Measurements from ENCODE around the gene FKBP11.
"Not testable (repeated sequence)": the region's sequence is repeated elsewhere in the genome, so short reads cannot be mapped to it uniquely, and the experiment has no call there.

Gene FKBP11

GRCh38 chr12:48909698-48910097 lies 15.6 kb downstream of the FKBP11 start:
- DNase-seq (ENCODE audit: low spot score), result not testable (repeated sequence)

- no peak for DNase-seq (ENCODE audit: low spot score)
Observed at GRCh38 chr12:48907245-48907644, 18.0 kb downstream of the FKBP11 start.

- peak; percentile 86 for DNase-seq (ENCODE audit: low spot score)
Observed at GRCh38 chr12:48903982-48904411, 21.3 kb downstream of the FKBP11 start.

GRCh38 chr12:48903363-48903981 lies 21.8 kb downstream of the FKBP11 start:
- no peak for DNase-seq (ENCODE audit: low spot score)

- no peak for DNase-seq (ENCODE audit: low spot score)
Observed at GRCh38 chr12:48901278-48901677, 24.0 kb downstream of the FKBP11 start.

GRCh38 chr12:48899651-48900050 lies 25.6 kb downstream of the FKBP11 start:
- DNase-seq (ENCODE audit: low spot score), result no peak

GRCh38 chr12:48894271-48894670 lies 31.0 kb downstream of the FKBP11 start:
- no peak for DNase-seq (ENCODE audit: low spot score)

- peak; percentile 88 for DNase-seq (ENCODE audit: low spot score)
Observed at GRCh38 chr12:48890657-48891418, 34.5 kb downstream of the FKBP11 start.

- no peak for DNase-seq (ENCODE audit: low spot score)
Observed at GRCh38 chr12:48889679-48890078, 35.6 kb downstream of the FKBP11 start.

- DNase-seq (ENCODE audit: low spot score), result no peak
Observed at GRCh38 chr12:48883305-48884161, 41.8 kb downstream of the FKBP11 start.

- no peak for DNase-seq (ENCODE audit: low spot score)
Observed at GRCh38 chr12:48882972-48883304, 42.4 kb downstream of the FKBP11 start.

- no peak for DNase-seq (ENCODE audit: low spot score)
Observed at GRCh38 chr12:48882315-48882687, 43.0 kb downstream of the FKBP11 start.

- no peak for DNase-seq (ENCODE audit: low spot score)
Observed at GRCh38 chr12:48881686-48882314, 43.5 kb downstream of the FKBP11 start.

- DNase-seq (ENCODE audit: low spot score), result no peak
Observed at GRCh38 chr12:48880647-48881046, 44.6 kb downstream of the FKBP11 start.

GRCh38 chr12:48878548-48878947 lies 46.7 kb downstream of the FKBP11 start:
- DNase-seq (ENCODE audit: low spot score), result no peak

GRCh38 chr12:48875944-48876515 lies 49.3 kb downstream of the FKBP11 start:
- no peak for DNase-seq (ENCODE audit: low spot score)

- DNase-seq (ENCODE audit: low spot score), result not testable (repeated sequence)
Observed at GRCh38 chr12:48873534-48873933, 51.8 kb downstream of the FKBP11 start.

GRCh38 chr12:48873096-48873495 lies 52.2 kb downstream of the FKBP11 start:
- no peak for DNase-seq (ENCODE audit: low spot score)

All from Ammon's horn (tissue), 1 donor.